SK-N-SH (cell line): ENCODE measurements around the gene TSPAN14.
A peak's percentile ranks its signal among the peaks of the same experiment; 100 is the strongest.

Experiments
- CTCF ChIP-seq: fragments of 200-600 bp; sonication (generic); IDR thresholded peaks from 2 replicates; pipeline ENCODE4 v1.6.1; 2017; ENCODE audit warnings: antibody characterized with exemption, mild to moderate bottlenecking, moderate library complexity
- FOXJ3 ChIP-seq: sonication (generic); formaldehyde crosslinking; IDR thresholded peaks from 2 replicates; pipeline ENCODE4 v1.5.1; 2020; ENCODE audit warnings: mild to moderate bottlenecking, missing genetic modification reagents
- FOXM1 ChIP-seq: IDR thresholded peaks from 2 replicates; pipeline ENCODE4 v1.4.0; 2012; ENCODE audit warnings: low read depth, mild to moderate bottlenecking
- GABPA ChIP-seq: IDR thresholded peaks from 2 replicates; pipeline ENCODE4 v1.4.0; 2012; ENCODE audit warnings: low read depth, mild to moderate bottlenecking
- JUND ChIP-seq: IDR thresholded peaks from 2 replicates; pipeline ENCODE4 v1.4.0; 2012
- POLR2AphosphoS5 ChIP-seq: IDR thresholded peaks from 2 replicates; pipeline ENCODE4 v1.6.1; 2012; ENCODE audit warnings: low read depth, low read length
- SMC3 ChIP-seq: IDR thresholded peaks from 2 replicates; pipeline ENCODE4 v1.6.1; 2012; ENCODE audit warnings: low read depth, low read length, improper control_type of control experiment
- TAF1 ChIP-seq: IDR thresholded peaks from 2 replicates; pipeline ENCODE4 v1.6.1; 2012; ENCODE audit warnings: low read depth, mild to moderate bottlenecking, low read length, moderate library complexity, borderline replicate concordance

- TF ChIP-seq CTCF (no peak), SMC3 (no peak), FOXJ3 (CRISPR knock-in tag) (no peak), JUND (no peak), TAF1 (peak; percentile 43; the same call in 1 of the 2 replicates), FOXM1 (no peak), POLR2AphosphoS5 (peak; percentile 60), GABPA (no peak)
Observed at GRCh38 chr10:80453842-80454512, at the start of gene TSPAN14.
